Hematopoietic multipotent progenitor cell treated with erythropoietin and hydrocortisone succinate and interleukin-3 and kit ligand, for 4 days (in vitro differentiated cells): ENCODE data around the gene PPP3R1.

Experiments
- DNase-seq: peaks from one replicate; pipeline ENCODE4 v3.0.0-alpha.2; 2015

Gene PPP3R1

GRCh38 chr2:68256093-68256450 is 3.7 kb upstream of the PPP3R1 start:
- DNase-seq = no peak

GRCh38 chr2:68253219-68254068 is 1.1 kb upstream of the PPP3R1 start:
- peak; percentile 74 for DNase-seq

- no peak for DNase-seq
Measured at GRCh38 chr2:68251855-68252399, 405 bp downstream of the PPP3R1 start.

GRCh38 chr2:68251187-68251854 is 1.0 kb downstream of the PPP3R1 start:
- peak; percentile 95 for DNase-seq

GRCh38 chr2:68250652-68251186 is 1.6 kb downstream of the PPP3R1 start:
- no peak for DNase-seq

GRCh38 chr2:68250196-68250595 is 2.1 kb downstream of the PPP3R1 start:
- DNase-seq = peak; percentile 58

- no peak for DNase-seq
Measured at GRCh38 chr2:68248806-68249205, 3.5 kb downstream of the PPP3R1 start.

GRCh38 chr2:68248361-68248760 is 4.0 kb downstream of the PPP3R1 start:
- no peak for DNase-seq

- DNase-seq = peak; percentile 61
Measured at GRCh38 chr2:68246396-68246795, 5.9 kb downstream of the PPP3R1 start.

- no peak for DNase-seq
Measured at GRCh38 chr2:68245672-68246071, 6.7 kb downstream of the PPP3R1 start.

- DNase-seq = no peak
Measured at GRCh38 chr2:68245066-68245465, 7.3 kb downstream of the PPP3R1 start.

GRCh38 chr2:68244456-68244855 is 7.9 kb downstream of the PPP3R1 start:
- DNase-seq = no peak

- DNase-seq = no peak
Measured at GRCh38 chr2:68241732-68242131, 10.6 kb downstream of the PPP3R1 start.

- no peak for DNase-seq
Measured at GRCh38 chr2:68240446-68240845, 11.9 kb downstream of the PPP3R1 start.

- DNase-seq = no peak
Measured at GRCh38 chr2:68238955-68239822, 13.1 kb downstream of the PPP3R1 start.

- no peak for DNase-seq
Measured at GRCh38 chr2:68237976-68238580, 14.3 kb downstream of the PPP3R1 start.

GRCh38 chr2:68237404-68237803 is 14.9 kb downstream of the PPP3R1 start:
- DNase-seq = no peak

- DNase-seq = no peak
Measured at GRCh38 chr2:68236876-68237275, 15.5 kb downstream of the PPP3R1 start.

GRCh38 chr2:68236103-68236734 is 16.1 kb downstream of the PPP3R1 start:
- DNase-seq = peak; percentile 48

GRCh38 chr2:68235090-68235489 is 17.2 kb downstream of the PPP3R1 start:
- DNase-seq = no peak

GRCh38 chr2:68234405-68234804 is 17.9 kb downstream of the PPP3R1 start:
- no peak for DNase-seq

GRCh38 chr2:68231061-68231372 is 21.3 kb downstream of the PPP3R1 start:
- DNase-seq = no peak
